ENCODE data around the gene OCA2.

OCA2 gene

DNA sequence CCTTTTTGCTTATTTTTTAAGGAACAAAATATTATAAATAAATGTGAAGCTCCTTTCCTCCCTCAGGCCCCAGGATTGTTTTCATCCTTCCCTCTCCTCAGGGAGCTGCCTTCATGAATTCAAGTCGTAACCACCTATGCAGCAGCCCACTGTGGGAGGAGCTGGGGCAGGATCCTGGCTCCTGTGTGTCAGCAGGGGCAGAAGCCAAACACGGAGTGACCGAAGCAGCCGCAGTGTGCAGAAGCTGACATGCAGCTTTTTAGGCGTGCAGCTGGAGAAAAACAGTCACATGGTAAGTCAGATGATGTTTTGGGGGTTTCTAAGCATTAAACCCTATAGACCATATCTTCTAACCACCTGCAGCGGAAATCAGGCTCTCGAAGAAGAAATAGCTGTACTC is 231.3 kb downstream of the OCA2 start:
- no peak for TF ChIP-seq EZH2 (IDR thresholded peaks at IDR 0.05; ENCODE audit: borderline replicate concordance, low read length)
- TF ChIP-seq, protein P1, sequence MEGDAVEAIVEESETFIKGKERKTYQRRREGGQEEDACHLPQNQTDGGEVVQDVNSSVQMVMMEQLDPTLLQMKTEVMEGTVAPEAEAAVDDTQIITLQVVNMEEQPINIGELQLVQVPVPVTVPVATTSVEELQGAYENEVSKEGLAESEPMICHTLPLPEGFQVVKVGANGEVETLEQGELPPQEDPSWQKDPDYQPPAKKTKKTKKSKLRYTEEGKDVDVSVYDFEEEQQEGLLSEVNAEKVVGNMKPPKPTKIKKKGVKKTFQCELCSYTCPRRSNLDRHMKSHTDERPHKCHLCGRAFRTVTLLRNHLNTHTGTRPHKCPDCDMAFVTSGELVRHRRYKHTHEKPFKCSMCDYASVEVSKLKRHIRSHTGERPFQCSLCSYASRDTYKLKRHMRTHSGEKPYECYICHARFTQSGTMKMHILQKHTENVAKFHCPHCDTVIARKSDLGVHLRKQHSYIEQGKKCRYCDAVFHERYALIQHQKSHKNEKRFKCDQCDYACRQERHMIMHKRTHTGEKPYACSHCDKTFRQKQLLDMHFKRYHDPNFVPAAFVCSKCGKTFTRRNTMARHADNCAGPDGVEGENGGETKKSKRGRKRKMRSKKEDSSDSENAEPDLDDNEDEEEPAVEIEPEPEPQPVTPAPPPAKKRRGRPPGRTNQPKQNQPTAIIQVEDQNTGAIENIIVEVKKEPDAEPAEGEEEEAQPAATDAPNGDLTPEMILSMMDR (IDR thresholded peaks at IDR 0.05; ENCODE audit: low read length): no peak
- H3K79me2 ChIP-seq (ENCODE audit: insufficient read depth, low read length): no peaks in the 10 kb centered on the region
- no peaks in the 10 kb centered on the region for H3F3A ChIP-seq (ENCODE audit: insufficient read depth, low read length)
- no peaks in the 10 kb centered on the region for H3K9me3 ChIP-seq (ENCODE audit: low read length)
- H2AFZ ChIP-seq (ENCODE audit: low read length): no peak overlapping the region
- H3K4me2 ChIP-seq (ENCODE audit: low read length): no peak overlapping the region
- no peaks in the 10 kb centered on the region for H3K27me3 ChIP-seq (ENCODE audit: insufficient read depth, low read length)
- no peak overlapping the region for H3K9ac ChIP-seq (ENCODE audit: low read length)
- no peaks in the 10 kb centered on the region for H3K9me2 ChIP-seq (ENCODE audit: low read depth, low read length)
- H3K4me3 ChIP-seq (ENCODE audit: low read depth, low read length, poor library complexity, severe bottlenecking): no peak overlapping the region
- H3K4me1 ChIP-seq (ENCODE audit: insufficient read depth, low read length, severe bottlenecking): no peaks in the 10 kb centered on the region
- no peak overlapping the region for H3K27ac ChIP-seq (ENCODE audit: low read depth, low read length, poor library complexity, severe bottlenecking)
- no peaks in the 10 kb centered on the region for H3K36me3 ChIP-seq (ENCODE audit: insufficient read depth, low read length)
- no peaks in the 10 kb centered on the region for H4K20me1 ChIP-seq (ENCODE audit: insufficient read depth, low read length)

- H4K20me1 ChIP-seq (ENCODE audit: insufficient read depth, low read length): no peaks in the 10 kb centered on the region
- H3K9ac ChIP-seq (ENCODE audit: low read length): no peak overlapping the region
- no peaks in the 10 kb centered on the region for H3K9me3 ChIP-seq (ENCODE audit: low read length)
- no peaks in the 10 kb centered on the region for H3K27me3 ChIP-seq (ENCODE audit: insufficient read depth, low read length)
- no peaks in the 10 kb centered on the region for H3K79me2 ChIP-seq (ENCODE audit: insufficient read depth, low read length)
- no peak overlapping the region for H2AFZ ChIP-seq (ENCODE audit: low read length)
- no peaks in the 10 kb centered on the region for H3K9me2 ChIP-seq (ENCODE audit: low read depth, low read length)
- H3K36me3 ChIP-seq (ENCODE audit: insufficient read depth, low read length): no peaks in the 10 kb centered on the region
- H3K4me1 ChIP-seq (ENCODE audit: insufficient read depth, low read length, severe bottlenecking): no peaks in the 10 kb centered on the region
- TF ChIP-seq, protein P1 (IDR thresholded peaks at IDR 0.05; ENCODE audit: low read length): no peak
- TF ChIP-seq EZH2 (IDR thresholded peaks at IDR 0.05; ENCODE audit: borderline replicate concordance, low read length): no peak
- no peaks in the 10 kb centered on the region for H3F3A ChIP-seq (ENCODE audit: insufficient read depth, low read length)
- H3K27ac ChIP-seq (ENCODE audit: low read depth, low read length, poor library complexity, severe bottlenecking): no peak overlapping the region
- no peak overlapping the region for H3K4me3 ChIP-seq (ENCODE audit: low read depth, low read length, poor library complexity, severe bottlenecking)
- no peak overlapping the region for H3K4me2 ChIP-seq (ENCODE audit: low read length)
Observed at GRCh38 chr15:27866505-27867165, 232.5 kb downstream of the OCA2 start.

GRCh38 chr15:27865926-27866325 is 233.2 kb downstream of the OCA2 start:
- H3K9me3 ChIP-seq (ENCODE audit: low read length): no peaks in the 10 kb centered on the region
- no peaks in the 10 kb centered on the region for H3K27me3 ChIP-seq (ENCODE audit: insufficient read depth, low read length)
- H2AFZ ChIP-seq (ENCODE audit: low read length): no peak overlapping the region
- no peaks in the 10 kb centered on the region for H3K9me2 ChIP-seq (ENCODE audit: low read depth, low read length)
- no peak for TF ChIP-seq EZH2 (IDR thresholded peaks at IDR 0.05; ENCODE audit: borderline replicate concordance, low read length)
- TF ChIP-seq, protein P1 (IDR thresholded peaks at IDR 0.05; ENCODE audit: low read length): no peak
- H3K79me2 ChIP-seq (ENCODE audit: insufficient read depth, low read length): no peaks in the 10 kb centered on the region
- H3K9ac ChIP-seq (ENCODE audit: low read length): no peak overlapping the region
- no peak overlapping the region for H3K27ac ChIP-seq (ENCODE audit: low read depth, low read length, poor library complexity, severe bottlenecking)
- no peaks in the 10 kb centered on the region for H3K36me3 ChIP-seq (ENCODE audit: insufficient read depth, low read length)
- H3K4me1 ChIP-seq (ENCODE audit: insufficient read depth, low read length, severe bottlenecking): no peaks in the 10 kb centered on the region
- no peaks in the 10 kb centered on the region for H3F3A ChIP-seq (ENCODE audit: insufficient read depth, low read length)
- H3K4me3 ChIP-seq (ENCODE audit: low read depth, low read length, poor library complexity, severe bottlenecking): no peak overlapping the region
- no peaks in the 10 kb centered on the region for H4K20me1 ChIP-seq (ENCODE audit: insufficient read depth, low read length)
- H3K4me2 ChIP-seq (ENCODE audit: low read length): no peak overlapping the region
